Endothelial cell of umbilical vein (primary cell): ENCODE measurements around the gene LIME1. TPM values are rescaled to one million over a fixed set of nuclear protein-coding genes. Genes with fewer than 3 reads are reported as not detected.

ENCODE experiments used
- BruUV-seq: library from RNA; stranded (reverse); fragments of 400-500 nt; replicated peaks from 2 replicates; lab custom pipeline; 2021; lab: Mats Ljungman, UMichigan
- CTCF ChIA-PET: fragments of 300-600, 350-600 bp; sonication (Branson Sonifier 250); formaldehyde crosslinking; loops from one replicate; lab custom pipeline; 2021; ENCODE audit warnings: antibody characterized with exemption, inconsistent platforms; lab: Charles Lee
- POLR2A ChIA-PET: fragments of 300-600, 350-600 bp; sonication (Branson Sonifier 250); formaldehyde crosslinking; loops from one replicate; lab custom pipeline; 2021; ENCODE audit warnings: antibody characterized with exemption, inconsistent platforms; lab: Charles Lee
- DNase-seq: peaks from one replicate; pipeline ENCODE4 v3.0.0-alpha.2; 2011; ENCODE audit warnings: low read depth, low spot score
- FAIRE-seq: peaks from 2 replicates; lab custom pipeline; 2011; peaks lifted over from hg19 to GRCh38; lab: Jason Lieb, UNC
- H2AFZ ChIP-seq: 2 replicates; pipeline ENCODE4 v1.6.0; 2012; ENCODE audit warnings: low read depth, low read length, control low read depth, inconsistent platforms
- H3K27ac ChIP-seq: 2 replicates; pipeline ENCODE4 v1.5.1; 2011; ENCODE audit warnings: low read depth, mild to moderate bottlenecking, control low read depth, low read length, moderate library complexity; ENCODE audit not compliant: insufficient read depth
- H3K27me3 ChIP-seq, 2 experiments: 2 replicates each; pipeline versions ENCODE4 v1.6.0 to v1.6.1; 2011; ENCODE audit warnings: low read length in 2 of 2, mixed read lengths in 1 of 2; ENCODE audit not compliant: control insufficient read depth in 2 of 2, insufficient read depth in 2 of 2
- H3K36me3 ChIP-seq, 2 experiments: 2 replicates in 1 of 2; 3 replicates in 1 of 2; pipeline ENCODE4 v1.5.1; 2011; ENCODE audit warnings: low read length in 2 of 2, mild to moderate bottlenecking in 1 of 2, moderate library complexity in 1 of 2; ENCODE audit not compliant: control insufficient read depth in 2 of 2, insufficient read depth in 2 of 2; ENCODE audit errors: extremely low read depth in 1 of 2
- H3K4me1 ChIP-seq: 3 replicates; pipeline ENCODE4 v1.5.1; 2011; ENCODE audit warnings: mild to moderate bottlenecking, low read length; ENCODE audit not compliant: control insufficient read depth, insufficient read depth; ENCODE audit errors: extremely low read depth
- H3K4me2 ChIP-seq: 2 replicates; pipeline ENCODE4 v1.6.1; 2011; ENCODE audit warnings: low read length, control low read depth, mixed read lengths; ENCODE audit not compliant: insufficient read depth
- H3K4me3 ChIP-seq, 3 experiments: fragments of 200-600 bp in 1 of 3; sonication (generic), shearing (Covaris generic) in 1 of 3; replicated peaks in 1 of 3; 2 replicates each; pipeline ENCODE4 v1.5.1; 2011 to 2016; ENCODE audit warnings: control low read depth in 3 of 3, low read length in 3 of 3, mild to moderate bottlenecking in 2 of 3, inconsistent platforms in 1 of 3, low read depth in 1 of 3, moderate library complexity in 1 of 3; ENCODE audit not compliant: insufficient read depth in 1 of 3
- H3K79me2 ChIP-seq: 2 replicates; pipeline ENCODE4 v1.6.0; 2012; ENCODE audit warnings: low read length, inconsistent platforms; ENCODE audit not compliant: control insufficient read depth, insufficient read depth
- H3K9ac ChIP-seq: replicated peaks from 2 replicates; pipeline ENCODE3; 2011; ENCODE audit warnings: low read length, control low read depth; ENCODE audit not compliant: insufficient read depth; ENCODE audit errors: extremely low read depth
- H3K9me1 ChIP-seq: replicated peaks from 3 replicates; pipeline ENCODE4 v1.6.0; 2011; ENCODE audit warnings: mild to moderate bottlenecking, low read length; ENCODE audit not compliant: control insufficient read depth, insufficient read depth; ENCODE audit errors: extremely low read depth
- H3K9me3 ChIP-seq: replicated peaks from 2 replicates; pipeline ENCODE4 v1.5.1; 2012; ENCODE audit warnings: low read length, inconsistent platforms; ENCODE audit not compliant: control insufficient read depth, insufficient read depth
- H4K20me1 ChIP-seq: replicated peaks from 2 replicates; pipeline ENCODE3; 2011; ENCODE audit warnings: mild to moderate bottlenecking, low read length; ENCODE audit not compliant: control insufficient read depth, insufficient read depth; ENCODE audit errors: extremely low read depth
- EZH2 ChIP-seq: IDR thresholded peaks from 2 replicates; pipeline ENCODE4 v1.6.1; 2012; ENCODE audit warnings: borderline replicate concordance, low read depth, mild to moderate bottlenecking, moderate library complexity, low read length, inconsistent platforms; ENCODE audit not compliant: severe bottlenecking
- FOS ChIP-seq: IDR thresholded peaks from 2 replicates; pipeline ENCODE4 v1.6.1; 2011; ENCODE audit warnings: mild to moderate bottlenecking, low read length, moderate library complexity, borderline replicate concordance; ENCODE audit not compliant: insufficient read depth
- GATA2 ChIP-seq: IDR thresholded peaks from 2 replicates; pipeline ENCODE4 v1.7.0; 2011; ENCODE audit warnings: low read depth, mild to moderate bottlenecking, moderate library complexity, mixed read lengths, low read length; ENCODE audit not compliant: insufficient read length, insufficient read depth
- JUN ChIP-seq: IDR thresholded peaks from 2 replicates; pipeline ENCODE4 v1.6.1; 2011; ENCODE audit warnings: borderline replicate concordance, low read depth; ENCODE audit not compliant: insufficient read length, insufficient read depth
- POLR2AphosphoS5 ChIP-seq: IDR thresholded peaks from 2 replicates; pipeline ENCODE4 v1.6.1; 2012; ENCODE audit warnings: low read depth, mild to moderate bottlenecking, control low read depth, low read length, moderate library complexity; ENCODE audit not compliant: insufficient read depth
- dilution Hi-C: fragments of 300-500 bp; cut with MboI; formaldehyde crosslinking; loops from one replicate; pipeline ENCODE4 v1.15.0; 2019; ENCODE audit warnings: low sequenced_read_pairs; ENCODE audit not compliant: extremely low pct_ligation_motif_present
- intact Hi-C: fragments of 100-400 bp; cut with micrococcal nuclease; formaldehyde crosslinking; loops from one replicate; pipeline ENCODE4 v1.10.0; 2022
- polyA plus RNA-seq, 4 experiments: library from polyadenylated mRNA; depleted of rRNA in 3 of 4; stranded (reverse) in 3 of 4; unstranded in 1 of 4; fragments of >200 nt; gene quantifications; 2 replicates each; pipeline versions ENCODE4 v1.2.1 to v1.2.3, GENCODE V29; 2011 to 2012; ENCODE audit warnings: missing spikeins in 1 of 4
- total RNA-seq: library from RNA; stranded (reverse); gene quantifications from 2 replicates; pipeline ENCODE4 v1.2.3, GENCODE V29; 2021
- TF ChIP-seq, protein P1 (sequence below), 2 donors: IDR thresholded peaks; 1 replicate in 1 of 2; 2 replicates in 1 of 2; pipeline ENCODE4 v1.5.1; 2011; ENCODE audit warnings: low read length in 2 of 2, mild to moderate bottlenecking in 2 of 2, moderate library complexity in 2 of 2, control low read depth in 1 of 2, inconsistent platforms in 1 of 2, low read depth in 1 of 2; ENCODE audit not compliant: insufficient read depth in 1 of 2; ENCODE audit errors: extremely low read depth in 1 of 2

LIME1 gene
- total and polyA plus RNA-seq, 2 donors (not counting 3 experiments of a cell fraction or from before 2014, with no cell fraction given), result 10.7 to 12.2 TPM

DNA sequence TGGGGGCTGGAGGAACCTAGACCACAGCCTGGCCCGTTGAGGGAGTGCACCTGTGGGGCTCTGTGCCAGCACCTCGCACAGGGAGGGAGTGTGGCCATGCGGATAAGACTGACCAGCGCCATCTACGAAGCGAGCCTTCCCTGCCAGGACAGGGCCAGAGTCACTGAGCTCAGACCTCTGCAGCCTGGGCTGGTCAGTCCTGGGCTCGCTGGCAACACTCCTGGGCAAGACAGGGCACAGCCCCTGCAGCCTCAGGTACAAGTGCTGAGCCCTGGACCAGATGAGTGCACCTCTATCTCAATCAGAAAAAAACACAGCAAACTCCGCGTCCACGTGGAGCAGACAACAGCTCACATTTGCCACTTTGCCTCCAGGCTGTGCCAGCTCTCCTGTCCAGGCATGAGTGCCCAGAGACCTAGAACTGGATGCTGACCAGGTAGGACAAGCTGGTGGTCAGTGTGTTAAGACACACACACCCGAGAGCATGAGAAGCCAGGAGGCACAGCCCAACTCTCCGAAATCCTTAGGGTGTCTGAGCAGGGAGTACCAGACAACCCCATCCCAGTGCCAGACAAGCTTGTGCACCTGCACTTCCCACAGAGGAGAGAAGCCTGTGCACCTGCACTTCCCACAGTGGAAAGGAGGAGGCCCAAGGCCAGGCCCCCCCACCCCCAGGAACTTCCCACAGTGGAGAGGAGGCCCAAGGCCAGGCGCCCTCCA is 33.6 kb upstream of the LIME1 start:
- Histone ChIP-seq H3K4me1 (peaks cover 23% of the 10 kb centered on the region), H3K27ac (no peak overlapping the region), H3K79me2 (peaks cover 21% of the 10 kb centered on the region), H3K9ac (no peak overlapping the region), H3K9me1 (no peaks in the 10 kb centered on the region), H3K4me3 (no peak overlapping the region), H3K9me3 (no peaks in the 10 kb centered on the region), H3K27me3 (no peaks in the 10 kb centered on the region), H2AFZ (no peak overlapping the region), H3K4me2 (no peak overlapping the region), H4K20me1 (no peaks in the 10 kb centered on the region), H3K36me3 (peaks cover 8 to 17% of the 10 kb centered on the region in 2 experiments)
- no TSS peak for BruUV-seq
- DNase-seq (no peak), FAIRE-seq (no peak)
- CTCF ChIA-PET, result no interaction called here
- intact Hi-C loops (no loop called here), dilution Hi-C loops (no loop called here)
- TF ChIP-seq JUN, result no peak
- POLR2A ChIA-PET, result no interaction called here

DNA sequence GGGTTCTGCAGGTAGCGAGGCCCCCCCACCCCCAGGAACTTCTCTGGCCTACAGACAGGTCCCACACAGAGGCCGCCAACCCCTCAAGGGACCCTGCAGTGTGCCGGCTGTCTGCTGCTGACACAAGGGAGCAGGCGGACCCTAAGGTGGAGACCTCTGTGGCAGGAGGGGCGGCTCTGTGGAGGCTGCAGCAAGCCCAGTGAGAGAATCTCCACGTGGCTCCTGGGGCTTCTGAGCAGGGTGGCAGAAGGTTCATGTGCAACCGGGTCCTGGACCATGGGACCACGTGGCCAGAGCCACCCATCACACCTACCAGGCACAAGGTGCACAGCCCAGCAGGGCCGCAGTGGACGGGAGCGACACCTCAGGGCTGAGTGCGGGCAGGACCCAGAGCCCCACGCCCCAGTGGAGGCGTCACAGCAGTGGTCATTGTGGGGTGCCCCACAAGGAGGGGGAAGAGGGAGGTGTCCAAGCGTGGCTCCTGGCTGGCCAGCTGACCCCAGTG is 32.9 kb upstream of the LIME1 start:
- Histone ChIP-seq H4K20me1 (no peaks in the 10 kb centered on the region), H3K9ac (no peak overlapping the region), H3K9me3 (no peaks in the 10 kb centered on the region), H3K79me2 (peaks cover 25% of the 10 kb centered on the region), H3K27ac (no peak overlapping the region), H3K27me3 (no peaks in the 10 kb centered on the region), H3K4me2 (no peak overlapping the region), H3K4me1 (peaks cover 18% of the 10 kb centered on the region), H3K9me1 (no peaks in the 10 kb centered on the region), H2AFZ (no peak overlapping the region), H3K36me3 (peaks cover 8 to 17% of the 10 kb centered on the region in 2 experiments), H3K4me3 (no peak overlapping the region)
- ChIA-PET CTCF (no interaction called here), POLR2A (no interaction called here)
- no TSS peak for BruUV-seq
- intact Hi-C loops (no loop called here), dilution Hi-C loops (no loop called here)
- DNase-seq (no peak), FAIRE-seq (no peak)
- no peak for TF ChIP-seq JUN
- no peak for TF ChIP-seq EZH2
- TF ChIP-seq POLR2AphosphoS5, result no peak
- TF ChIP-seq GATA2, result no peak
- no peak for TF ChIP-seq FOS
- TF ChIP-seq, protein P1, sequence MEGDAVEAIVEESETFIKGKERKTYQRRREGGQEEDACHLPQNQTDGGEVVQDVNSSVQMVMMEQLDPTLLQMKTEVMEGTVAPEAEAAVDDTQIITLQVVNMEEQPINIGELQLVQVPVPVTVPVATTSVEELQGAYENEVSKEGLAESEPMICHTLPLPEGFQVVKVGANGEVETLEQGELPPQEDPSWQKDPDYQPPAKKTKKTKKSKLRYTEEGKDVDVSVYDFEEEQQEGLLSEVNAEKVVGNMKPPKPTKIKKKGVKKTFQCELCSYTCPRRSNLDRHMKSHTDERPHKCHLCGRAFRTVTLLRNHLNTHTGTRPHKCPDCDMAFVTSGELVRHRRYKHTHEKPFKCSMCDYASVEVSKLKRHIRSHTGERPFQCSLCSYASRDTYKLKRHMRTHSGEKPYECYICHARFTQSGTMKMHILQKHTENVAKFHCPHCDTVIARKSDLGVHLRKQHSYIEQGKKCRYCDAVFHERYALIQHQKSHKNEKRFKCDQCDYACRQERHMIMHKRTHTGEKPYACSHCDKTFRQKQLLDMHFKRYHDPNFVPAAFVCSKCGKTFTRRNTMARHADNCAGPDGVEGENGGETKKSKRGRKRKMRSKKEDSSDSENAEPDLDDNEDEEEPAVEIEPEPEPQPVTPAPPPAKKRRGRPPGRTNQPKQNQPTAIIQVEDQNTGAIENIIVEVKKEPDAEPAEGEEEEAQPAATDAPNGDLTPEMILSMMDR (IDR thresholded peaks at IDR 0.05; ENCODE audit: extremely low read depth in 1 of 2, insufficient read depth in 1 of 2, low read depth in 1 of 2, low read length in 2 of 2), result no peak
